Spleen (tissue), 11 donors: Measurements from ENCODE around the gene KRT34. TPM values are rescaled to one million over a fixed set of nuclear protein-coding genes. Genes with fewer than 3 reads are reported as not detected.

ENCODE experiments used
- DNase-seq: peaks from one replicate; pipeline ENCODE4 v3.0.0-alpha.2; 2020
- H3K27ac ChIP-seq, 8 donors: fragments of 200-600 bp; sonication (generic) in 7 of 8; 1 replicate in 4 of 8; 2 replicates in 4 of 8; pipeline versions ENCODE4 v1.5.0 to v1.8.0; 2016 to 2021; ENCODE audit warnings: inconsistent platforms in 4 of 8, mild to moderate bottlenecking in 4 of 8, moderate library complexity in 1 of 8
- H3K27me3 ChIP-seq, 7 donors: fragments of 200-600 bp; sonication (generic) in 6 of 7; replicated peaks in 1 of 7; 1 replicate in 4 of 7; 2 replicates in 3 of 7; pipeline versions ENCODE4 v1.5.0 to v1.8.0; 2016 to 2021; ENCODE audit warnings: inconsistent platforms in 3 of 7, mild to moderate bottlenecking in 1 of 7
- H3K36me3 ChIP-seq, 6 donors: fragments of 200-600 bp; sonication (generic) in 5 of 6; 1 replicate in 4 of 6; 2 replicates in 2 of 6; pipeline versions ENCODE4 v1.5.0 to v1.8.0; 2016 to 2021; ENCODE audit warnings: inconsistent platforms in 2 of 6
- H3K4me1 ChIP-seq, 6 donors: fragments of 200-600 bp; sonication (generic) in 5 of 6; 1 replicate in 3 of 6; 2 replicates in 3 of 6; pipeline versions ENCODE4 v1.5.0 to v1.8.0; 2016 to 2021; ENCODE audit warnings: inconsistent platforms in 3 of 6
- H3K4me3 ChIP-seq, 8 donors: fragments of 200-600 bp; sonication (generic) in 7 of 8; 1 replicate in 4 of 8; 2 replicates in 4 of 8; pipeline versions ENCODE4 v1.5.0 to v1.8.0; 2016 to 2021; ENCODE audit warnings: inconsistent platforms in 4 of 8, mild to moderate bottlenecking in 4 of 8, moderate library complexity in 2 of 8
- H3K9me3 ChIP-seq, 8 donors: fragments of 200-600 bp; sonication (generic) in 7 of 8; 1 replicate in 4 of 8; 2 replicates in 4 of 8; pipeline versions ENCODE4 v1.5.0 to v1.8.0; 2016 to 2021; ENCODE audit warnings: inconsistent platforms in 4 of 8
- CTCF ChIP-seq, 11 experiments: fragments of 200-600 bp in 7 of 11; fragments of 450-650 bp in 4 of 11; sonication (generic) in 4 of 11; IDR thresholded peaks in 8 of 11; conservative IDR thresholded peaks in 3 of 11; 1 replicate in 7 of 11; 2 replicates in 4 of 11; pipeline versions ENCODE4 v1.4.0 to v1.8.0; 2016 to 2021; ENCODE audit warnings: antibody characterized with exemption in 11 of 11, inconsistent platforms in 4 of 11, mild to moderate bottlenecking in 1 of 11
- POLR2A ChIP-seq, 3 donors: fragments of 450-650 bp; IDR thresholded peaks; one replicate each; pipeline ENCODE4 v1.5.1; 2017; ENCODE audit warnings: antibody characterized with exemption in 3 of 3, mild to moderate bottlenecking in 1 of 3
- POLR2AphosphoS5 ChIP-seq, 3 donors: sonication (generic); formaldehyde crosslinking; IDR thresholded peaks; one replicate each; pipeline ENCODE4 v1.5.1; 2017; ENCODE audit warnings: antibody characterized with exemption in 3 of 3
- WGBS, 5 donors: extraction: QIAGEN DNeasy Blood & Tissue Kit in 3 of 5; methylation state at CpG; one replicate each; pipeline versions ENCODE4 v1.1.5 to v1.1.7; 2013 to 2018; 5-methylcytosine and 5-hydroxymethylcytosine counted together
- intact Hi-C: fragments of 100-400 bp; cut with DNase I; formaldehyde crosslinking; loops from one replicate; pipeline ENCODE4 v1.15.0; 2023; ENCODE audit warnings: low total_unique reads
- polyA plus RNA-seq, 3 donors: library from polyadenylated mRNA; stranded (reverse); fragments of 200-250 nt; gene quantifications; one replicate each; pipeline ENCODE4 v1.2.1, GENCODE V29; 2013
- total RNA-seq, 7 donors: library from RNA; depleted of rRNA in 3 of 7; stranded (reverse); fragments of >200 nt in 3 of 7; fragmentation: NEBNext Ultra II Directional in 4 of 7; extraction: Animal tissue kit (Norgen Biotek cat#: 25700) in 4 of 7; gene quantifications; one replicate each; pipeline versions ENCODE4 v1.1.0 to v1.2.1, GENCODE V29; 2016 to 2021
- donor health status: healthy with polysubstance abuse.
- donor health status: DM: no; HTN: no; CAD: no; lungs with moderate emphysema.
- donor health status: DM: no; HTN: no; CAD: no.
- donor health status: Bipolar disorder and iron deficiency.
- donor health status: healthy.
- donor health status: DM: no; HTN: no; CAD: no.
- donor health status: DM: yes; HTN: yes; CAD: no.

KRT34 gene
- total and polyA plus RNA-seq, 10 donors: not detected

- WGBS, 5 donors: 13 to 31% (median 27%) methylated on average over 5 of the region's 5 CpGs
- H3K27ac ChIP-seq: peak overlapping the region in 7 of 8 donors; percentile 10 to 84 (median 48)
- intact Hi-C loops: no loop called here
- DNase-seq: no peak
- peaks cover 0 to 6% (median 0%) of the 10 kb centered on the region in 7 donors for H3K27me3 ChIP-seq
- H3K36me3 ChIP-seq: no peaks in the 10 kb centered on the region
- H3K4me1 ChIP-seq: peaks cover 0 to 26% (median 14%) of the 10 kb centered on the region in 6 donors
- TF ChIP-seq CTCF (IDR thresholded peaks at IDR 0.05 in 8 of 11, conservative IDR thresholded peaks at IDR 0.05 in 3 of 11): no peak
- no peak for TF ChIP-seq POLR2AphosphoS5 (IDR thresholded peaks at IDR 0.05)
- TF ChIP-seq POLR2A (IDR thresholded peaks at IDR 0.05): no peak
- H3K4me3 ChIP-seq: no peak overlapping the region
- H3K9me3 ChIP-seq: peaks cover 0 to 24% (median 16%) of the 10 kb centered on the region in 8 donors
Observed at GRCh38 chr17:41338961-41339485, 43.1 kb downstream of the KRT34 start.

DNA sequence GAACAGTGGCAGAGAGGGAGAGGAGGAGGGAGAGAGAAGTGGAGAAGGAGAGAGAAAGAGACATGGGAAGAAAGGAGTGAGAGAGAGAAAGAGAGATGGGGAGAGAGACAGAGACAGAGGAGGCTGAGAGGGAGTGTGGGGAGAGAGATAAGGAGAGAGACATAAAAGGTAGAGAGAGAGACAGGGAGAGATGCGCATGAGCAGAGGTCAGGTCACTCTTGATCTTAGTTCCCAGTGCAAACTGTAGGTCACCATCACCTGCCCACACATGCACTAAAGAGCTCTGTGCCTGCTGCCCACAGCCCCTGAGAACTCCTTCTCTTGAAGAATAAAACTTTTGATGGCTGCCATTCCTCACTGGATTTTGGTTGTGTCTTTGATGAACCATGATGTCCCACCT is 46.4 kb downstream of the KRT34 start:
- Histone ChIP-seq H3K27me3 (peaks cover 0 to 6% (median 0%) of the 10 kb centered on the region in 7 donors), H3K9me3 (no peaks in the 10 kb centered on the region), H3K4me3 (no peak overlapping the region), H3K27ac (no peak overlapping the region), H3K4me1 (peaks cover 0 to 22% (median 14%) of the 10 kb centered on the region in 6 donors), H3K36me3 (no peaks in the 10 kb centered on the region)
- intact Hi-C loops: no loop called here
- no peak for DNase-seq
- no peak for TF ChIP-seq POLR2AphosphoS5 (IDR thresholded peaks at IDR 0.05)
- no peak for TF ChIP-seq CTCF (IDR thresholded peaks at IDR 0.05 in 8 of 11, conservative IDR thresholded peaks at IDR 0.05 in 3 of 11)
- TF ChIP-seq POLR2A (IDR thresholded peaks at IDR 0.05): no peak
- WGBS, 5 donors: 88 to 100% (median 94%) methylated on average over 1 of the region's 1 CpG

- H3K4me1 ChIP-seq: peaks cover 0 to 11% (median 6%) of the 10 kb centered on the region in 6 donors
- H3K27me3 ChIP-seq: peaks cover 0 to 6% (median 0%) of the 10 kb centered on the region in 7 donors
- no peak overlapping the region for H3K27ac ChIP-seq
- no peaks in the 10 kb centered on the region for H3K36me3 ChIP-seq
- no peak for DNase-seq
- 68 to 78% (median 71%) methylated on average over 5 to 6 of the region's 6 CpGs for WGBS, 5 donors
- intact Hi-C loops: no loop called here
- H3K9me3 ChIP-seq: no peaks in the 10 kb centered on the region
- H3K4me3 ChIP-seq: no peak overlapping the region
- TF ChIP-seq CTCF (IDR thresholded peaks at IDR 0.05 in 8 of 11, conservative IDR thresholded peaks at IDR 0.05 in 3 of 11): no peak
- TF ChIP-seq POLR2AphosphoS5 (IDR thresholded peaks at IDR 0.05): no peak
- no peak for TF ChIP-seq POLR2A (IDR thresholded peaks at IDR 0.05)
Observed at GRCh38 chr17:41334385-41335305, 47.5 kb downstream of the KRT34 start.

- Histone ChIP-seq H3K27ac (no peak overlapping the region), H3K4me1 (peaks cover 0 to 3% (median 0%) of the 10 kb centered on the region in 6 donors), H3K9me3 (no peaks in the 10 kb centered on the region), H3K27me3 (peaks cover 0 to 6% (median 0%) of the 10 kb centered on the region in 7 donors), H3K36me3 (no peaks in the 10 kb centered on the region), H3K4me3 (no peak overlapping the region)
- no peak for DNase-seq
- no peak for TF ChIP-seq CTCF (IDR thresholded peaks at IDR 0.05 in 8 of 11, conservative IDR thresholded peaks at IDR 0.05 in 3 of 11)
- TF ChIP-seq POLR2AphosphoS5 (IDR thresholded peaks at IDR 0.05): no peak
- TF ChIP-seq POLR2A (IDR thresholded peaks at IDR 0.05): no peak
- WGBS, 5 donors: 88 to 97% (median 92%) methylated on average over 3 of the region's 3 CpGs
- intact Hi-C loops: no loop called here
Observed at GRCh38 chr17:41333836-41334235, 48.3 kb downstream of the KRT34 start.
